Left lobe of liver (tissue), 2 donors: ENCODE results near the gene TNRC18. TPM values are rescaled to one million over a fixed set of nuclear protein-coding genes. Genes with fewer than 3 reads are reported as not detected.
A peak's percentile ranks its signal among the peaks of the same experiment; 100 is the strongest.

Experiments
- ATAC-seq: fragments of 200-7000 bp; cut with Tn5 transposase; one replicate; pipeline ENCODE4 v1.9.1; 2020; ENCODE audit warnings: mild to moderate bottlenecking, moderate library complexity
- DNase-seq: peaks from one replicate; pipeline ENCODE4 v3.0.0-alpha.2; 2020; ENCODE audit warnings: low spot score
- total RNA-seq: library from RNA; stranded (reverse); gene quantifications from one replicate; pipeline ENCODE4 v1.2.1, GENCODE V29; 2021
- donor health status: DM: no; HTN: no; CAD: no; lungs with moderate emphysema.
- donor health status: DM: no; HTN: yes; CAD: no.

TNRC18 gene
- total RNA-seq, 1 donor from 2014 or later, result 35.4 TPM

DNA sequence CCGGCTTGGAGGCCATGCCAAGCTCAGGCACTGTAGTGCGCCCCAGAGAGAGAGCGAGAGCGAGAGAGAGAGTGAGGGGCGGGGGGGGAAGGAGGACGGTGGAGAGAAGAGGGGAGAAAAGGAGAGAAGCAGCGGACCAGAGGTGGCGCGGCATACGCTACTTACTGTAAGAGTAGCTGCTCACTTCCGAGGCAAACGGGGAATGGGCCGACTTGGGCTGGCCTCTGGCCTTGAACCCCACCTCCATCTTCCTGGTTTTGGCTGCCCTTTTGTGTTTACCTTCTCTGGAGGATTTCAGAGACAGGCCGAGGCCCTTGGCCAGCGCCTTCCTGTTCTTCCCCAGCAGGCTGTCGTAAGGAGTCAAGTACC lies 66.9 kb downstream of the TNRC18 start:
- DNase-seq (no peak), ATAC-seq (no peak)

- DNase-seq (peak; percentile 66), ATAC-seq (peak; percentile 79)
Observed at GRCh38 chr7:5354460-5355232, 69.0 kb downstream of the TNRC18 start.

GRCh38 chr7:5352440-5353010 lies 71.1 kb downstream of the TNRC18 start:
- ATAC-seq (no peak), DNase-seq (no peak)

DNA sequence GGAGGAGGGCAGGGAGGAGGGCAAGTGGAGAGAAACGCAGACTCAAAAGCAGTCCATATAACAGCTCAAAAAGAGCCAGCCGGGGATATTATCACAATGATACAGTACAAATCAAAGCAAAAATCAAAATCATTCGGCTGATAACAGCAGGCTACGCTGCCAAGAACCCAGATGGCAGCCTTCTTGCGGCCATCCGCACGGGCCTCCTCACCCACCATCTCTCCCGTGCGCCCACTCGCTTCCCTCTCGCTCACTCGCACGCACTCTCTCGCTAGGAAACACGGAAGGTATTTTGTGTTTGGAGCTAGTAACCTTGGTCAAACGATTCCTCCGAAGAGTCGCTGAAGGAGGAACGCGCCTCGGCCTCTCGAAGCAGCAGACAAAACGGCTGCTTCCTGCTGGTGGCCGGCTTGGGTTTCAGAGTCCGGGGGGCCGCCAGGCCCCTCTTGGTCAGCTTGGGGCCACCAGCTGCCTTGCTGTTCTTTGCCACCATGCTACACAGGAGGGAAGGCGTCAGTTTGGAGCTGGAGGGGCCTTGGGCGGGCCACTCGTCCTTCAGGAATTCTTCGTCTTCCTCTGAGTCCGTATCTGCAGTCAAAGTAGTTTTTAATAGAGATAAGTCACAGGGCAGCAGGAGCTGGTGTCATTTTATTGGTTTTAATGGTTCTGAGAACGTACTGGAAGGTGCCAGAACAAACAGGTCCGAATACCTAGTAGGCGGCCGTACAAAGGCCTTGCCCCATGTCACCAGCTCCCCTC lies 71.9 kb downstream of the TNRC18 start:
- no peak for ATAC-seq
- DNase-seq, result no peak

- DNase-seq (no peak), ATAC-seq (no peak)
Observed at GRCh38 chr7:5350600-5351385, 72.8 kb downstream of the TNRC18 start.

DNA sequence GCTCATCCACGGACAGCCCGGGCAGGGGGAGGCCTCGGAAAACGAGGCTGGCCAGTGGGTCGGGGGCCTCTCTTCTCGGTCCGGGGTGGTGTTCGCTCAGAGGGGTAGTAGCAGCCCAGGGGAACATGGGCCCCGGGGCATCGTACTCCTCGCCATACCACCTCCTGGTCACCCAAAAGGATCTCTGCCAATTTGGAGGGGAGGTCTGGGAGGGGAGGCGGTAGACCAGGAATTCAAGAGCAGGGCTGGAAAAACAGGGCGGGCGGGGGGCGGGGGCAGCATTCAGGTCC lies 73.5 kb downstream of the TNRC18 start:
- DNase-seq (no peak), ATAC-seq (no peak)

DNA sequence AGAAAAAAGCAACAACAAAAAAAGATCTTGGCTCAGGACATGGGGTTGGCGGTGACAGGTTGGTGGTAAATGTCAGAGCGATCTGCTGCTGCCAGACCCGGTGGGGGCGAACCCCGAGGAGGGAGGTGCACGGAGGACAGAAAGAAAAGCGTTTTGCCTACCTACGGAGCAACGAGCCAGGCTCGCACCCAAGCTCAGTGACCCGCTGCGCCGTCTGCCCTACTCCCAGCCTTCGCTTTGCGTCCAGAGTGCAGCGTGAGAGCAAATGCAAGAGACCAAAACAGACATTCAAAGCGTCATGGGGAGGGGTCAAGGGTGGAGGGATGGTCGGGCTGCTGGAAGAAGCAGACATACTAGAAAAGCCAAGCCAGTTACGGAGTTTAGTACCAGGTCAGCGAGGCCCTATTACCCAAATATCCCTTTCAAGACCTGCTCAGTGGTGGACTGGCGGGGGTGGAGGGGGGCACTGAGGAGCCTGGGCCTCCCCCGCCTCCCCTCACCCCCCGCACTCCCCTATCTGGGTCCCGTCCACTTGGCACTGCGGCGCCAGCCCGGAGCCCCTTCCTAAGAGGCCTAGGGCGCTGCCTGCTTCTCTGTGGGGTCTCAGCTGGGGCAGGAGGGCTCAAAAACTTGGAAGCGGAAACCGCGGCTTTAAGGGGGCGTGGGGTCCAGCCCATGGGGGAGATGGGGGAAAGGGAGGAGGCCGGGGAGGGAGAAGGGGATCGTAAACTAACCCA lies 74.0 kb downstream of the TNRC18 start:
- ATAC-seq (no peak), DNase-seq (no peak)

DNA sequence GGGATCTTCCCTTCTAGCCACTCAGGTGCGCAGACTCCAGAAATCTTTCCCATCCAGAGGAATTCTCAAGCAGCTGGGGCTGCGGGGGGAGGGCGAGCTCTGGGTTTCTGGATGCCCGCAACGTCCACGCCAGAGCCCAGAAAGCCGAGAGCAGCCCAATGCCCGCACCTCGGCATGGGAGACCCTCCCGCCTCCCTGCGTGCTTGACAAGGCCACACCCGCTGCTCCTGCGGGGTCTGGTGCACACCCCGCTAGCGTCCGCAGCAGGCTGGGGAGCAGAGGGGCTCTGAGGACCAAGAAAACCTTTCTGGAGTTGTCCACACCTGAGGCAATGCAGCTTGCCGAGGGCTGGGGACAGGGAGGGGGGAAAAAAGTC lies 74.6 kb downstream of the TNRC18 start:
- DNase-seq, result no peak

GRCh38 chr7:5348134-5349004 lies 75.3 kb downstream of the TNRC18 start:
- peak; percentile 47 for ATAC-seq
- DNase-seq, result no peak

More for the DNA sequence above, 74.6 kb downstream of the TNRC18 start:
- ATAC-seq, result no peak

GRCh38 chr7:5345671-5346070 lies 78.0 kb downstream of the TNRC18 start:
- DNase-seq, result no peak
- ATAC-seq, result no peak

DNA sequence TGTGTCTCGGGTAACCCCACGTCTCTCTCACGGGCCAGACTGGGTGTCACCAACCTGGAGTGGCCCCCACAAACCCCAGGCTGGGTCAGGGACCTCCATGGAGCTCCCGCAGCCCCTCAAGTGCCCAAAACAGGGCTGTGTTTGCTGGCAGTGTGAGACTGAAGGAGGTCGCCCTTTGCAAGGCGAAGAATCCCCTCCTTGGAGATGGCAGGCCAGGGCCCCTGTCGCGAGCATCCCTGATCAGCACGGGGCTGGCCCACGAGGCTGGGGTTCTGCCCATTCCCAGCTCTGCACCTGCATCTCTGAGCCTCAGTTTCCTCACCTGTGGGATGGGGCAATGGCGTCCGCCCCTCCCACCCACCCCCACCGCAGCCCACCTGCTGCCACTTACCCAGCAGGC lies 78.5 kb downstream of the TNRC18 start:
- DNase-seq (no peak), ATAC-seq (no peak)

GRCh38 chr7:5344342-5344741 lies 79.3 kb downstream of the TNRC18 start:
- ATAC-seq (no peak), DNase-seq (no peak)

GRCh38 chr7:5343884-5344283 lies 79.8 kb downstream of the TNRC18 start:
- no peak for ATAC-seq
- no peak for DNase-seq

DNA sequence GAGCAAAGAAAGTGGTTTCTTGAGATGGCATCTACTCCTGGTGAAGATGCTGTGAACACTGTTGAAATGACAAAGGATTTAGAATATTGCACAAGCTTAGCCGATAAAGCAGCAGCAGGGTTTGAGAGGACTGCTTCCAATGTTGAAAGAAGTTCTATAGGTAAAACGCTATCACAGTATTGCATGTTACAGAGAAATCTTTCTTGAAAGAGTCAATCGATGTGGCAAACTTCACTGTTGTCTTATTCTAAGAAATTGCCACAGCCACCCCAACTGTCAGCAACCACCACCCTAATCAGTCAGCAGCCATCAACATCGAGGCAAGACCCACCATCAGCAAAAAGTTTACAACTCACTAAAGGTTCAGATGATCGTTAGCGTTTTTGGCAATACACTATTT lies 81.0 kb downstream of the TNRC18 start:
- no peak for DNase-seq
- ATAC-seq, result no peak

DNA sequence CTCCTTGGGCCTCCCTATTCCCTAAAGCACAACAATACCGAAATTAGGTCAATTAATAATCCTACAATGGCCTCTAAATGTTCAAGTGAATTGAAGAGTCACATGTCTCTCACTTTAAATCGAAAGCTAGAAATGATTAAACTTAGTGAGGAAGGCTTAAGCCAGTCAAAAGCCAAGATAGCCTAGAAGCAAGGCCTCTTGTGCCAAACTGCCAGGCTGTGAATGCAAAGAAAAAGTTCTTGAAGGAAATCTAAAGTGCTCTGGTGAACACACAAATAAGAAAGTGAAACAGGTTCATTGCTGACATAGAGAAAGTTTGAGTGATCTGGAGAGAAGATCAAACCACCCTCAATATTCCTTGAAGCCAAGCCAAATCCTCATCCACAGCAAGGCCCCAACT lies 83.7 kb downstream of the TNRC18 start:
- DNase-seq, result no peak
- no peak for ATAC-seq

DNA sequence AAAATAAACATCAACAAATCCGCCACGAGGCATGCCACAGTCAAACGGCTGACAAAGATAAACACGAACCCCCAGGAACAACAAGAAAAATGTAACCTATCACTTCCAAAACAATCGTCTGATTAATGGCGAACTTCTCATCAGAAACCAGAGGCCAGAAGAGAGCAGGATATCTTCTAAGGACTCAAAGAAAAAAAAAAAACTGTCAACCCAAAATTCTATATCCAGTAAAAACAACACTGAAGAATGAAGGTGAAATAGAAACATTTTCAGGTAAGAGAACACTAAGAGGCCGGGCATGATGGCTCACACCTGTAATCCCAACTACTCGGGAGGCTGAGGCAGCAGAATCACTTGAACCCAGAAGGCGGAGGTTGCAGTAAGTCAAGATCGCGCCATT lies 86.6 kb downstream of the TNRC18 start:
- DNase-seq (no peak), ATAC-seq (no peak)

DNA sequence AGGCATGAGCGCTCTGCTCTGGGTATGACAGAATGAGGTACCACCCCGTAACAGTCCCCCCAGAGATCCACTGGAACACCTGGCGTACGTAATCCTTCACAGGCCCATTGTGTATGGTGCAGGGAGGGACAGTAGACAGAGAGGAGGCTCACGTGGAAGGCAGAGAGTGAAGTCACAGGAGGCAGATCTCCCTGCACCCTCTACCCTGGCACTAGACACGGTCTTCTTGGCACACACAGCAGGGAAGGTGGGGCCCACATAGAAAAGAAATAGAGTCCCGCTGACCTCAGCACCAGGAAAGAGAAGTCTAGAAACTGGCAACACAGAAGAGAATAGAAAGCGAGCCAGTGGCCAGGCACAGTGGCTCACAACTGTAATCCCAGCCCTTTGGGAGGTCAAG lies 89.0 kb downstream of the TNRC18 start:
- DNase-seq (no peak), ATAC-seq (no peak)

- DNase-seq (no peak), ATAC-seq (no peak)
Observed at GRCh38 chr7:5333121-5334045, 90.3 kb downstream of the TNRC18 start.

GRCh38 chr7:5332579-5332978 lies 91.1 kb downstream of the TNRC18 start:
- DNase-seq (no peak), ATAC-seq (no peak)
